HepG2 (cell line): Measurements from ENCODE around the gene HOXA7. TPM values are rescaled to one million over a fixed set of nuclear protein-coding genes. Genes with fewer than 3 reads are reported as not detected.

ENCODE experiments used
- CENPX ChIP-seq: sonication (generic); formaldehyde crosslinking; IDR thresholded peaks from 2 replicates; pipeline ENCODE4 v1.9.0; 2021; ENCODE audit warnings: mild to moderate bottlenecking, missing genetic modification reagents, moderate library complexity
- ETV5 ChIP-seq: IDR thresholded peaks from 2 replicates; pipeline ENCODE4 v1.6.1; 2018; ENCODE audit warnings: missing biosample characterization, missing genetic modification reagents, inconsistent platforms, borderline replicate concordance
- HES4 ChIP-seq: sonication (generic); formaldehyde crosslinking; IDR thresholded peaks from 2 replicates; pipeline ENCODE4 v1.9.0; 2021; ENCODE audit warnings: mild to moderate bottlenecking, missing genetic modification reagents, borderline replicate concordance
- PAXIP1 ChIP-seq: sonication (generic); formaldehyde crosslinking; conservative IDR thresholded peaks from 2 replicates; pipeline ENCODE4 v1.4.0; 2020; ENCODE audit warnings: mild to moderate bottlenecking, missing genetic modification reagents, moderate library complexity
- RAD21 ChIP-seq: fragments of 450-650 bp; formaldehyde crosslinking; IDR thresholded peaks from 2 replicates; pipeline ENCODE4 v1.5.0; 2020; ENCODE audit warnings: mild to moderate bottlenecking
- REL ChIP-seq: sonication (generic); formaldehyde crosslinking; conservative IDR thresholded peaks from 2 replicates; pipeline ENCODE4 v1.8.0; 2022; ENCODE audit warnings: mild to moderate bottlenecking, missing genetic modification reagents, moderate library complexity
- SP4 ChIP-seq: sonication (generic); formaldehyde crosslinking; IDR thresholded peaks from 2 replicates; pipeline ENCODE4 v1.8.1; 2023; ENCODE audit warnings: mild to moderate bottlenecking, missing genetic modification reagents
- ZNF142 ChIP-seq: sonication (generic); formaldehyde crosslinking; IDR thresholded peaks from 2 replicates; pipeline ENCODE4 v1.4.0; 2020; ENCODE audit warnings: missing genetic modification reagents
- ZNF468 ChIP-seq: sonication (generic); formaldehyde crosslinking; IDR thresholded peaks from 2 replicates; pipeline ENCODE4 v1.8.0; 2022; ENCODE audit warnings: mild to moderate bottlenecking, moderate library complexity, missing genetic modification reagents
- ZNF660 ChIP-seq: sonication (generic); formaldehyde crosslinking; IDR thresholded peaks from 2 replicates; pipeline ENCODE4 v1.5.1; 2020; ENCODE audit warnings: mild to moderate bottlenecking, low read depth, missing genetic modification reagents, borderline replicate concordance
- ZSCAN25 ChIP-seq: sonication (generic); formaldehyde crosslinking; IDR thresholded peaks from 2 replicates; pipeline ENCODE4 v1.8.0; 2022; ENCODE audit warnings: mild to moderate bottlenecking, missing genetic modification reagents
- polyA plus RNA-seq, 8 experiments: library from polyadenylated mRNA; depleted of rRNA in 3 of 8; stranded (reverse) in 7 of 8; unstranded in 1 of 8; fragments of >200 nt; fragmentation: Illumina TruSeq in 4 of 8; extraction: Trizol in 4 of 8; gene quantifications; 2 replicates each; pipeline versions ENCODE4 v1.2.1 to v1.2.3, GENCODE V29; 2011 to 2016; ENCODE audit warnings: low read depth in 4 of 8, missing spikeins in 1 of 8, mixed read lengths in 1 of 8; ENCODE audit not compliant: insufficient read depth in 1 of 8
- total RNA-seq, 5 experiments: library from RNA; depleted of rRNA; stranded (reverse); fragments of >200 nt; fragmentation: Illumina TruSeq; extraction: Trizol; gene quantifications; 2 replicates each; pipeline ENCODE4 v1.2.3, GENCODE V29; 2016; ENCODE audit warnings: low read depth in 1 of 5
- TF ChIP-seq, protein P1 (sequence below): sonication (generic); formaldehyde crosslinking; IDR thresholded peaks from 2 replicates; pipeline ENCODE4 v1.4.0; 2020; ENCODE audit warnings: low read depth, mild to moderate bottlenecking, missing genetic modification reagents
- TF ChIP-seq, protein P2 (sequence below): sonication (generic); formaldehyde crosslinking; IDR thresholded peaks from 2 replicates; pipeline ENCODE4 v1.5.0; 2020; ENCODE audit warnings: mild to moderate bottlenecking, missing genetic modification reagents, borderline replicate concordance

Gene HOXA7
- total and polyA plus RNA-seq, 2 of the 13 experiments (the other 11 are each of a cell fraction or from before 2014, with no cell fraction given), result 0.05 TPM; not detected in 1

DNA sequence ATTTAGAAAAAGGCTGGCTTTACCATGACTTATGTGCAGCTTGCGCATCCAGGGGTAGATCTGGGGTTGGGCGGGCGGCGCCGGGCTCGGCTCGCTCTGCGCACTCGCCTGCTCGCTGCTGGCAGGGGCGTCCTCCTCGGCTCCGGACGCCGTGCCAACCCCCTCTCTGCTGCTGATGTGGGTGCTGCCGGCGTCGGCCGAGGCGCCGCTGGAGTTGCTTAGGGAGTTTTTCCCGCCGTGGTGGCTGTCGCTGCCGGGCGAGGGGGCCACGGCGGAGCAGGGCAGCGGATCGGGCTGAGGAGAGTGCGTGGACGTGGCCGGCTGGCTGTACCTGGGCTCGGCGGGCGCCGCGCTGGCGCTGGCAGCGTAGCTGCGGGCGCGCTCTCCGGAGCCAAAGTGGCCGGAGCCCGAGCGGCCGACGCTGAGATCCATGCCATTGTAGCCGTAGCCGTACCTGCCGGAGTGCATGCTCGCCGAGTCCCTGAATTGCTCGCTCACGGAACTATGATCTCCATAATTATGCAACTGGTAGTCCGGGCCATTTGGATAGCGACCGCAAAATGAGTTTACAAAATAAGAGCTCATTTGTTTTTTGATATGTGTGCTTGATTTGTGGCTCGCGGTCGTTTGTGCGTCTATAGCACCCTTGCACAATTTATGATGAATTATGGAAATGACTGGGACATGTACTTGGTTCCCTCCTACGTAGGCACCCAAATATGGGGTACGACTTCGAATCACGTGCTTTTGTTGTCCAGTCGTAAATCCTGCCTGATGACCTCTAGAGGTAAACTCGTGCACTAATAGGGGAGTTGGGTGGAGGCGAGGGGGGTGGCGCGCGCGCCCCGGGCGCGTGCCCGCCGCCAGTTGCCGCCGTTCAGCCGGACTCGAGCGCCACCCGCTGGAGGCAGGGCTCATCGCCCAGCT lies 13.2 kb downstream of the HOXA7 start, which contains the start of gene HOXA5 (continued):
- TF ChIP-seq, protein P1, sequence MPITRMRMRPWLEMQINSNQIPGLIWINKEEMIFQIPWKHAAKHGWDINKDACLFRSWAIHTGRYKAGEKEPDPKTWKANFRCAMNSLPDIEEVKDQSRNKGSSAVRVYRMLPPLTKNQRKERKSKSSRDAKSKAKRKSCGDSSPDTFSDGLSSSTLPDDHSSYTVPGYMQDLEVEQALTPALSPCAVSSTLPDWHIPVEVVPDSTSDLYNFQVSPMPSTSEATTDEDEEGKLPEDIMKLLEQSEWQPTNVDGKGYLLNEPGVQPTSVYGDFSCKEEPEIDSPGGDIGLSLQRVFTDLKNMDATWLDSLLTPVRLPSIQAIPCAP (CRISPR knock-in tag), result no peak
- TF ChIP-seq REL (CRISPR knock-in tag) (no peak), ZSCAN25 (no peak), HES4 (no peak), ZNF142 (CRISPR knock-in tag) (no peak), ZNF468 (CRISPR knock-in tag) (no peak), ETV5 (CRISPR knock-in tag) (no peak), CENPX (no peak), SP4 (CRISPR knock-in tag) (no peak), PAXIP1 (no peak; the same call in 1 of the 2 replicates), RAD21 (CRISPR knock-in tag) (peak; percentile 88), ZNF660 (CRISPR knock-in tag) (no peak)
- TF ChIP-seq, protein P2, sequence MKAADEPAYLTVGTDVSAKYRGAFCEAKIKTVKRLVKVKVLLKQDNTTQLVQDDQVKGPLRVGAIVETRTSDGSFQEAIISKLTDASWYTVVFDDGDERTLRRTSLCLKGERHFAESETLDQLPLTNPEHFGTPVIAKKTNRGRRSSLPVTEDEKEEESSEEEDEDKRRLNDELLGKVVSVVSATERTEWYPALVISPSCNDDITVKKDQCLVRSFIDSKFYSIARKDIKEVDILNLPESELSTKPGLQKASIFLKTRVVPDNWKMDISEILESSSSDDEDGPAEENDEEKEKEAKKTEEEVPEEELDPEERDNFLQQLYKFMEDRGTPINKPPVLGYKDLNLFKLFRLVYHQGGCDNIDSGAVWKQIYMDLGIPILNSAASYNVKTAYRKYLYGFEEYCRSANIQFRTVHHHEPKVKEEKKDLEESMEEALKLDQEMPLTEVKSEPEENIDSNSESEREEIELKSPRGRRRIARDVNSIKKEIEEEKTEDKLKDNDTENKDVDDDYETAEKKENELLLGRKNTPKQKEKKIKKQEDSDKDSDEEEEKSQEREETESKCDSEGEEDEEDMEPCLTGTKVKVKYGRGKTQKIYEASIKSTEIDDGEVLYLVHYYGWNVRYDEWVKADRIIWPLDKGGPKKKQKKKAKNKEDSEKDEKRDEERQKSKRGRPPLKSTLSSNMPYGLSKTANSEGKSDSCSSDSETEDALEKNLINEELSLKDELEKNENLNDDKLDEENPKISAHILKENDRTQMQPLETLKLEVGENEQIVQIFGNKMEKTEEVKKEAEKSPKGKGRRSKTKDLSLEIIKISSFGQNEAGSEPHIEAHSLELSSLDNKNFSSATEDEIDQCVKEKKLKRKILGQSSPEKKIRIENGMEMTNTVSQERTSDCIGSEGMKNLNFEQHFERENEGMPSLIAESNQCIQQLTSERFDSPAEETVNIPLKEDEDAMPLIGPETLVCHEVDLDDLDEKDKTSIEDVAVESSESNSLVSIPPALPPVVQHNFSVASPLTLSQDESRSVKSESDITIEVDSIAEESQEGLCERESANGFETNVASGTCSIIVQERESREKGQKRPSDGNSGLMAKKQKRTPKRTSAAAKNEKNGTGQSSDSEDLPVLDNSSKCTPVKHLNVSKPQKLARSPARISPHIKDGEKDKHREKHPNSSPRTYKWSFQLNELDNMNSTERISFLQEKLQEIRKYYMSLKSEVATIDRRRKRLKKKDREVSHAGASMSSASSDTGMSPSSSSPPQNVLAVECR (CRISPR knock-in tag), result peak; percentile 52; the same call in 1 of the 2 replicates
